Spleen (tissue), 11 donors: Measurements from ENCODE around the gene SMIM14. TPM values are rescaled to one million over a fixed set of nuclear protein-coding genes. Genes with fewer than 3 reads are reported as not detected.
"Not testable (repeated sequence)": the region's sequence is repeated elsewhere in the genome, so short reads cannot be mapped to it uniquely, and the experiment has no call there.

ENCODE experiments used
- DNase-seq: peaks from one replicate; pipeline ENCODE4 v3.0.0-alpha.2; 2020
- H3K27ac ChIP-seq, 8 donors: fragments of 200-600 bp; sonication (generic) in 7 of 8; 1 replicate in 4 of 8; 2 replicates in 4 of 8; pipeline versions ENCODE4 v1.5.0 to v1.8.0; 2016 to 2021; ENCODE audit warnings: inconsistent platforms in 4 of 8, mild to moderate bottlenecking in 4 of 8, moderate library complexity in 1 of 8
- H3K27me3 ChIP-seq, 7 donors: fragments of 200-600 bp; sonication (generic) in 6 of 7; replicated peaks in 1 of 7; 1 replicate in 4 of 7; 2 replicates in 3 of 7; pipeline versions ENCODE4 v1.5.0 to v1.8.0; 2016 to 2021; ENCODE audit warnings: inconsistent platforms in 3 of 7, mild to moderate bottlenecking in 1 of 7
- H3K36me3 ChIP-seq, 6 donors: fragments of 200-600 bp; sonication (generic) in 5 of 6; 1 replicate in 4 of 6; 2 replicates in 2 of 6; pipeline versions ENCODE4 v1.5.0 to v1.8.0; 2016 to 2021; ENCODE audit warnings: inconsistent platforms in 2 of 6
- H3K4me1 ChIP-seq, 6 donors: fragments of 200-600 bp; sonication (generic) in 5 of 6; 1 replicate in 3 of 6; 2 replicates in 3 of 6; pipeline versions ENCODE4 v1.5.0 to v1.8.0; 2016 to 2021; ENCODE audit warnings: inconsistent platforms in 3 of 6
- H3K4me3 ChIP-seq, 8 donors: fragments of 200-600 bp; sonication (generic) in 7 of 8; 1 replicate in 4 of 8; 2 replicates in 4 of 8; pipeline versions ENCODE4 v1.5.0 to v1.8.0; 2016 to 2021; ENCODE audit warnings: inconsistent platforms in 4 of 8, mild to moderate bottlenecking in 4 of 8, moderate library complexity in 2 of 8
- H3K9me3 ChIP-seq, 8 donors: fragments of 200-600 bp; sonication (generic) in 7 of 8; 1 replicate in 4 of 8; 2 replicates in 4 of 8; pipeline versions ENCODE4 v1.5.0 to v1.8.0; 2016 to 2021; ENCODE audit warnings: inconsistent platforms in 4 of 8
- CTCF ChIP-seq, 11 experiments: fragments of 200-600 bp in 7 of 11; fragments of 450-650 bp in 4 of 11; sonication (generic) in 4 of 11; IDR thresholded peaks in 8 of 11; conservative IDR thresholded peaks in 3 of 11; 1 replicate in 7 of 11; 2 replicates in 4 of 11; pipeline versions ENCODE4 v1.4.0 to v1.8.0; 2016 to 2021; ENCODE audit warnings: antibody characterized with exemption in 11 of 11, inconsistent platforms in 4 of 11, mild to moderate bottlenecking in 1 of 11
- POLR2A ChIP-seq, 3 donors: fragments of 450-650 bp; IDR thresholded peaks; one replicate each; pipeline ENCODE4 v1.5.1; 2017; ENCODE audit warnings: antibody characterized with exemption in 3 of 3, mild to moderate bottlenecking in 1 of 3
- POLR2AphosphoS5 ChIP-seq, 3 donors: sonication (generic); formaldehyde crosslinking; IDR thresholded peaks; one replicate each; pipeline ENCODE4 v1.5.1; 2017; ENCODE audit warnings: antibody characterized with exemption in 3 of 3
- WGBS, 5 donors: extraction: QIAGEN DNeasy Blood & Tissue Kit in 3 of 5; methylation state at CpG; one replicate each; pipeline versions ENCODE4 v1.1.5 to v1.1.7; 2013 to 2018; 5-methylcytosine and 5-hydroxymethylcytosine counted together
- intact Hi-C: fragments of 100-400 bp; cut with DNase I; formaldehyde crosslinking; loops from one replicate; pipeline ENCODE4 v1.15.0; 2023; ENCODE audit warnings: low total_unique reads
- polyA plus RNA-seq, 3 donors: library from polyadenylated mRNA; stranded (reverse); fragments of 200-250 nt; gene quantifications; one replicate each; pipeline ENCODE4 v1.2.1, GENCODE V29; 2013
- total RNA-seq, 7 donors: library from RNA; depleted of rRNA in 3 of 7; stranded (reverse); fragments of >200 nt in 3 of 7; fragmentation: NEBNext Ultra II Directional in 4 of 7; extraction: Animal tissue kit (Norgen Biotek cat#: 25700) in 4 of 7; gene quantifications; one replicate each; pipeline versions ENCODE4 v1.1.0 to v1.2.1, GENCODE V29; 2016 to 2021
- donor health status: healthy with polysubstance abuse.
- donor health status: DM: no; HTN: no; CAD: no; lungs with moderate emphysema.
- donor health status: DM: no; HTN: no; CAD: no.
- donor health status: Bipolar disorder and iron deficiency.
- donor health status: healthy.
- donor health status: DM: no; HTN: no; CAD: no.
- donor health status: DM: yes; HTN: yes; CAD: no.

SMIM14 gene
- total and polyA plus RNA-seq, 10 donors = 33.4 to 111 (median 64.4) TPM

GRCh38 chr4:39541987-39542610 lies 96.6 kb downstream of the SMIM14 start:
- no peaks in the 10 kb centered on the region for H3K9me3 ChIP-seq
- no peak for DNase-seq
- no peak overlapping the region for H3K4me3 ChIP-seq
- peaks cover 0 to 7% (median 0%) of the 10 kb centered on the region in 6 donors for H3K36me3 ChIP-seq
- no peaks in the 10 kb centered on the region for H3K27me3 ChIP-seq
- 74 to 84% (median 77%) methylated on average over 7 of the region's 7 CpGs for WGBS, 5 donors
- no peak overlapping the region for H3K27ac ChIP-seq
- intact Hi-C loops = no loop called here
- H3K4me1 ChIP-seq = no peaks in the 10 kb centered on the region
- TF ChIP-seq POLR2A (IDR thresholded peaks at IDR 0.05) = no peak
- TF ChIP-seq POLR2AphosphoS5 (IDR thresholded peaks at IDR 0.05) = no peak
- no peak for TF ChIP-seq CTCF (IDR thresholded peaks at IDR 0.05 in 8 of 11, conservative IDR thresholded peaks at IDR 0.05 in 3 of 11)

GRCh38 chr4:39539089-39539611 lies 99.5 kb downstream of the SMIM14 start:
- H3K27me3 ChIP-seq = no peaks in the 10 kb centered on the region
- no peak for TF ChIP-seq CTCF (IDR thresholded peaks at IDR 0.05 in 8 of 11, conservative IDR thresholded peaks at IDR 0.05 in 3 of 11)
- no peak for TF ChIP-seq POLR2AphosphoS5 (IDR thresholded peaks at IDR 0.05)
- no peak for TF ChIP-seq POLR2A (IDR thresholded peaks at IDR 0.05)
- WGBS, 5 donors = 96 to 97% (median 96%) methylated on average over 5 of the region's 5 CpGs
- intact Hi-C loops = no loop called here
- H3K36me3 ChIP-seq = peaks cover 0 to 16% (median 0%) of the 10 kb centered on the region in 6 donors
- no peak for DNase-seq
- no peak overlapping the region for H3K27ac ChIP-seq
- H3K4me3 ChIP-seq = no peak overlapping the region
- H3K9me3 ChIP-seq = no peaks in the 10 kb centered on the region
- H3K4me1 ChIP-seq = no peaks in the 10 kb centered on the region

- no peak overlapping the region for H3K4me3 ChIP-seq
These were observed 105.1 kb downstream of the SMIM14 start for GRCh38 chr4:39533541-39533940.

GRCh38 chr4:39532237-39532636 lies 106.4 kb downstream of the SMIM14 start:
- Histone ChIP-seq H3K4me1 (peaks cover 0 to 19% (median 12%) of the 10 kb centered on the region in 6 donors), H3K9me3 (peaks cover 0 to 25% (median 17%) of the 10 kb centered on the region in 8 donors), H3K36me3 (peaks cover 0 to 38% (median 2%) of the 10 kb centered on the region in 6 donors)
- H3K27me3 ChIP-seq, intact Hi-C loops, DNase-seq, H3K27ac ChIP-seq, H3K4me3 ChIP-seq: not testable (repeated sequence)
- 76 to 100% (median 82%) methylated on average over 3 of the region's 3 CpGs for WGBS, 5 donors

More at GRCh38 chr4:39533541-39533940, 105.1 kb downstream of the SMIM14 start:
- Histone ChIP-seq H3K27me3 (no peaks in the 10 kb centered on the region), H3K9me3 (peaks cover 0 to 25% (median 17%) of the 10 kb centered on the region in 8 donors), H3K4me1 (peaks cover 0 to 11% (median 5%) of the 10 kb centered on the region in 6 donors), H3K36me3 (peaks cover 0 to 38% (median 2%) of the 10 kb centered on the region in 6 donors), H3K27ac (no peak overlapping the region)
- intact Hi-C loops = no loop called here
- TF ChIP-seq POLR2A (IDR thresholded peaks at IDR 0.05) (no peak), POLR2AphosphoS5 (IDR thresholded peaks at IDR 0.05) (no peak), CTCF (IDR thresholded peaks at IDR 0.05 in 8 of 11, conservative IDR thresholded peaks at IDR 0.05 in 3 of 11) (no peak)
- DNase-seq = no peak
- 88 to 99% (median 97%) methylated on average over 5 of the region's 5 CpGs for WGBS, 5 donors
